GM23338 (cell line): ENCODE results near the gene AK6. TPM values are rescaled to one million over a fixed set of nuclear protein-coding genes. Genes with fewer than 3 reads are reported as not detected.

Experiments used
- ATAC-seq: fragments of 200-7000 bp; cut with Tn5 transposase; 3 replicates; pipeline ENCODE4 v1.9.1; 2020
- DNase-seq: peaks from one replicate; pipeline ENCODE4 v3.0.0-alpha.2; 2015; ENCODE audit warnings: low spot score
- H2AFZ ChIP-seq: fragments of 200-600 bp; sonication (generic); 2 replicates; pipeline ENCODE4 v1.8.0; 2016; ENCODE audit warnings: antibody characterized with exemption, mild to moderate bottlenecking, moderate library complexity
- H3F3A ChIP-seq: fragments of 200-600 bp; sonication (generic); replicated peaks from 2 replicates; pipeline ENCODE4 v1.8.0; 2017; ENCODE audit warnings: antibody characterized with exemption, mixed run types, low read depth
- H3K27ac ChIP-seq: fragments of 200-600 bp; sonication (generic); 2 replicates; pipeline ENCODE4 v1.6.1; 2016; ENCODE audit warnings: low read depth
- H3K27me3 ChIP-seq: fragments of 200-600 bp; sonication (generic); 2 replicates; pipeline ENCODE4 v1.8.0; 2016; ENCODE audit warnings: mild to moderate bottlenecking, mixed run types, moderate library complexity; ENCODE audit not compliant: insufficient read depth
- H3K36me3 ChIP-seq: fragments of 200-600 bp; sonication (generic); 2 replicates; pipeline ENCODE4 v1.8.0; 2016; ENCODE audit warnings: mild to moderate bottlenecking; ENCODE audit not compliant: insufficient read depth
- H3K4me1 ChIP-seq: fragments of 200-600 bp; sonication (generic); 2 replicates; pipeline ENCODE4 v1.8.0; 2016; ENCODE audit warnings: mild to moderate bottlenecking, moderate library complexity; ENCODE audit not compliant: insufficient read depth
- H3K4me2 ChIP-seq: fragments of 200-600 bp; sonication (generic); 2 replicates; pipeline ENCODE4 v1.7.1; 2017; ENCODE audit warnings: mixed run types
- H3K4me3 ChIP-seq: fragments of 200-600 bp; sonication (generic); 2 replicates; pipeline ENCODE4 v1.6.1; 2016; ENCODE audit warnings: mixed run types
- H3K79me2 ChIP-seq: fragments of 200-600 bp; sonication (generic); replicated peaks from 2 replicates; pipeline ENCODE4 v1.8.0; 2017; ENCODE audit warnings: mild to moderate bottlenecking; ENCODE audit not compliant: insufficient read depth
- H3K9me2 ChIP-seq: fragments of 200-600 bp; sonication (generic); 2 replicates; pipeline ENCODE4 v1.8.0; 2017; ENCODE audit not compliant: insufficient read depth
- H4K20me1 ChIP-seq: fragments of 200-600 bp; sonication (generic); replicated peaks from 2 replicates; pipeline ENCODE4 v1.8.0; 2017; ENCODE audit warnings: mild to moderate bottlenecking; ENCODE audit not compliant: insufficient read depth
- H3K27ac Mint-ChIP-seq: 2 replicates; pipeline ENCODE4 v1.8.0; 2020; ENCODE audit warnings: inconsistent platforms, mild to moderate bottlenecking, moderate library complexity, mixed read lengths
- H3K27me3 Mint-ChIP-seq: 3 replicates; pipeline ENCODE4 v1.8.0; 2022; ENCODE audit warnings: low read depth, mild to moderate bottlenecking, moderate library complexity, mixed read lengths, inconsistent platforms; ENCODE audit not compliant: insufficient read depth, poor library complexity
- H3K36me3 Mint-ChIP-seq: 3 replicates; pipeline ENCODE4 v1.8.0; 2021; ENCODE audit warnings: low read depth, mild to moderate bottlenecking, inconsistent platforms, moderate library complexity, mixed read lengths
- H3K4me1 Mint-ChIP-seq: 3 replicates; pipeline ENCODE4 v1.8.0; 2020; ENCODE audit warnings: mild to moderate bottlenecking, inconsistent platforms, mixed read lengths
- H3K4me3 Mint-ChIP-seq: 3 replicates; pipeline ENCODE4 v1.8.0; 2021; ENCODE audit warnings: moderate library complexity, mild to moderate bottlenecking, inconsistent platforms, mixed read lengths
- H3K9me3 Mint-ChIP-seq: 3 replicates; pipeline ENCODE4 v1.8.0; 2020; ENCODE audit warnings: moderate library complexity, mild to moderate bottlenecking, inconsistent platforms, mixed read lengths
- CTCF ChIP-seq, 2 experiments: fragments of 200-600 bp in 1 of 2; sonication (generic) in 1 of 2; conservative IDR thresholded peaks; 2 replicates each; pipeline versions ENCODE4 v1.5.1 to v1.6.1; 2016 to 2017; ENCODE audit warnings: antibody characterized with exemption in 2 of 2, low read depth in 2 of 2, mild to moderate bottlenecking in 2 of 2, moderate library complexity in 1 of 2
- ETS1 ChIP-seq: IDR thresholded peaks from 2 replicates; pipeline ENCODE4 v1.6.1; 2016; ENCODE audit warnings: antibody characterized with exemption
- EZH2 ChIP-seq: fragments of 200-600 bp; sonication (generic); IDR thresholded peaks from one replicate; pipeline ENCODE4 v1.8.0; 2017; ENCODE audit warnings: antibody characterized with exemption, mild to moderate bottlenecking, low read depth; ENCODE audit not compliant: unreplicated experiment
- EZH2phosphoT487 ChIP-seq: fragments of 200-600 bp; sonication (generic); IDR thresholded peaks from one replicate; pipeline ENCODE4 v1.8.1; 2018; ENCODE audit warnings: antibody characterized with exemption; ENCODE audit not compliant: unreplicated experiment
- JUNB ChIP-seq: IDR thresholded peaks from one replicate; pipeline ENCODE4 v1.6.1; 2016; ENCODE audit warnings: antibody characterized with exemption; ENCODE audit not compliant: unreplicated experiment
- NANOG ChIP-seq: IDR thresholded peaks from 2 replicates; pipeline ENCODE4 v1.6.1; 2016; ENCODE audit warnings: antibody characterized with exemption, borderline replicate concordance
- REST ChIP-seq: IDR thresholded peaks from one replicate; pipeline ENCODE4 v1.6.1; 2018; ENCODE audit warnings: antibody characterized with exemption; ENCODE audit not compliant: unreplicated experiment
- STAT1 ChIP-seq: IDR thresholded peaks from one replicate; pipeline ENCODE4 v1.6.1; 2016; ENCODE audit warnings: antibody characterized with exemption; ENCODE audit not compliant: unreplicated experiment
- ZNF331 ChIP-seq: fragments of 250-450 bp; sonication (Bioruptor Pico); IDR thresholded peaks from 2 replicates; pipeline ENCODE4 v1.5.0; 2020; ENCODE audit warnings: low read depth, mild to moderate bottlenecking, moderate library complexity
- polyA plus RNA-seq: library from polyadenylated mRNA; unstranded; fragments of >200 nt; fragmentation: Nextera tagmentation; extraction: Ambion mirVana; gene quantifications from 2 replicates; pipeline ENCODE4 v1.2.1, GENCODE V29; 2016
- total RNA-seq: library from RNA; depleted of rRNA; stranded (reverse); fragments of >200 nt; shearing (Covaris generic); gene quantifications from 2 replicates; pipeline ENCODE4 v1.2.3, GENCODE V29; 2014

The AK6 gene
- total and polyA plus RNA-seq, 2 experiments from 2014 or later, result 37.3 to 260 TPM

GRCh38 chr5:69360442-69360841, 8.9 kb downstream of the AK6 start (continued):
- TF ChIP-seq REST (no peak), ETS1 (no peak), EZH2 (no peak), NANOG (no peak)

GRCh38 chr5:69359699-69360098, 9.6 kb downstream of the AK6 start:
- no peaks in the 10 kb centered on the region for H3K4me1 Mint-ChIP-seq
- no peak overlapping the region for H3K4me2 ChIP-seq
- H3K36me3 Mint-ChIP-seq, result peaks cover 23% of the 10 kb centered on the region
- no peaks in the 10 kb centered on the region for H3K27me3 ChIP-seq
- peaks cover 56% of the 10 kb centered on the region for H3K79me2 ChIP-seq
- no peaks in the 10 kb centered on the region for H3K4me1 ChIP-seq
- H4K20me1 ChIP-seq, result peaks cover 17% of the 10 kb centered on the region
- no peak overlapping the region for H2AFZ ChIP-seq
- TF ChIP-seq JUNB (no peak), CTCF (conservative IDR thresholded peaks at IDR 0.05; ENCODE audit: low read depth in 2 of 2) (no peak), REST (no peak), STAT1 (no peak), ZNF331 (CRISPR knock-in tag) (no peak), EZH2phosphoT487 (no peak)
- no peak overlapping the region for H3K27ac ChIP-seq
- no peak overlapping the region for H3K27ac Mint-ChIP-seq
- ATAC-seq, result no peak
- no peaks in the 10 kb centered on the region for H3K9me3 Mint-ChIP-seq
- peaks cover 7% of the 10 kb centered on the region; the same call in 1 of the 2 replicates for H3K36me3 ChIP-seq
- H3K9me2 ChIP-seq, result no peaks in the 10 kb centered on the region
- H3K27me3 Mint-ChIP-seq, result no peaks in the 10 kb centered on the region
- no peak overlapping the region for H3K4me3 Mint-ChIP-seq
- H3F3A ChIP-seq, result no peaks in the 10 kb centered on the region
- DNase-seq, result no peak
- no peak overlapping the region for H3K4me3 ChIP-seq
